ENCODE data around the gene TMEM181.
"Not testable (repeated sequence)": the region's sequence is repeated elsewhere in the genome, so short reads cannot be mapped to it uniquely, and the experiment has no call there.

The TMEM181 gene

GRCh38 chr6:158622545-158623190, 62.8 kb downstream of the TMEM181 start:
- no peak for DNase-seq

GRCh38 chr6:158624684-158625682, 65.1 kb downstream of the TMEM181 start:
- no peak for DNase-seq

DNA sequence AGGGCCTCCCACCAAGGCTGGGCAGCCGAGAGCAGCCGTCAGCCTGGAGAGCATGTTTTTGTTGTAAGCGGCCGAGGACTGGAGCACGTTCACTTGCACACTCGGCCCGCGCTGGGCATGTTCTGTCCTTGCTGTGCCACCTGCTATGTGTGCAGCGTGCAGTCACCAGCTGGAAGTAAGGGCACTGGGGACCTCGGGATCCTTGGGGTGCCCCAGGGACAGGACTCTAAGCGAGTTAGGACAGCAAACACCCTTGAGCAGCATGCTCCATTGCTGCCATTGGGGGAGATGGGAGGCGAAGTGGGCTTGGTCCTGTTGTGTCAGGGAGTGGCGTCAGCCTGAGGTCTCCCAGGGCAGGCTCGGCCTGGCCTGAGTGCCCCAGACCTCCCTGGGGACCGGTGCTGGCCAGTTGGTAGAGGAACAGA, 66.0 kb downstream of the TMEM181 start:
- DNase-seq = no peak

GRCh38 chr6:158626360-158627167, 66.7 kb downstream of the TMEM181 start:
- DNase-seq = no peak

GRCh38 chr6:158627168-158627939, 67.5 kb downstream of the TMEM181 start:
- DNase-seq = no peak

GRCh38 chr6:158627940-158628211, 68.0 kb downstream of the TMEM181 start:
- DNase-seq = no peak

DNA sequence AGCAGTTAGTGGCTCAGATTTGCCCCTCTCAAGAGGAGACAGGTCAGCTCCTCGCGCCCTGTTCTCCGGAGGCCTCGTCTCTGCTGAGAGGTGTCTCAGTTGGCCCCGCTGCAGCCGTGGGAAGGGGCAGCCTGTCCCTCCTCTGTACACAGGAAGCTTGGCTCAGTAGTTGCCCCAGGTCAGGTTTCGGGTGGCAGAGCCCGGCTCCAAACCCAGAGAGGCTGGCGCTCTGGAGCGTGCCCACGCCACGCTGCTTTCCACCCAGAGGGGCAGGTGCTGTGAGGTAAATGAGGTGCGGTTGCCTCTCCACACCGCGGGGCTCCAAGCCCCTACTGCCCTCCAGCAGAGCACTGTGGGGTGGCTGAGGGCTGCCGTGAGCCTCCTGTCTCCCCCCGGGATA, 68.7 kb downstream of the TMEM181 start:
- no peak for DNase-seq

- no peak for DNase-seq
Measured at GRCh38 chr6:158629367-158630221, 69.7 kb downstream of the TMEM181 start.

DNA sequence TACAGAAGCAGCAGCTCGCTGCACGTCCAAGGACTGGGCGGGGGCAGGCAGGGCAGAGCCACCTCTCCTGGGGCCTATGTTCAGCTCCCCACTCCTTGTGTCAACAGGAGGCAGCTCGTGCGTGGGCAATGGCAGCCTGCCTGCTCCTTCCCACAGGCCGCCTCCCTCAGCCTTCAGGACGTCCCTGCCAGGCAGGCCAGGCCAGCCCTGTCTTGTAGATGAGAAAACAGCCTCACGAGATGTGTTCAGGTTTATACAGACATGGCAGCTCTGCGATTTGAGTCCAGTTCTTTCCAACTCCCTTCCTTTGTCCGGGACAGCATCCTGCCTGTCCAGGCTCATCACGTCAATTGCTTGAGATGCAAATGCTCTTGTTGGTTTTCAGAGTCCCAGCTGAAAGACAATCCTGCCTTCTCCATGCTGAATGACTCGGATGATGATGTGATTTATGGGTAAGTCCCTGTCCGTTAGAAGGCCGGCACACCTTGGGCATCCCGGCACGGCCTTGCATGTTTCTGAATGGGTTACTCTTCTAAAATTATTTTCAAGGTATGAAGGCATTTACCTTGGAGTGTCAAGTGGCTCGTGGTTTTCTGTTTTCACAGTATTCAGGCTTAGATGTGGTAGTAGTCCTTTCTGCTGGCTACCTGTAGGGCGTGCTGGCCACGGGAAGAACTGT, 71.2 kb downstream of the TMEM181 start:
- peak; percentile 55 for DNase-seq

DNA sequence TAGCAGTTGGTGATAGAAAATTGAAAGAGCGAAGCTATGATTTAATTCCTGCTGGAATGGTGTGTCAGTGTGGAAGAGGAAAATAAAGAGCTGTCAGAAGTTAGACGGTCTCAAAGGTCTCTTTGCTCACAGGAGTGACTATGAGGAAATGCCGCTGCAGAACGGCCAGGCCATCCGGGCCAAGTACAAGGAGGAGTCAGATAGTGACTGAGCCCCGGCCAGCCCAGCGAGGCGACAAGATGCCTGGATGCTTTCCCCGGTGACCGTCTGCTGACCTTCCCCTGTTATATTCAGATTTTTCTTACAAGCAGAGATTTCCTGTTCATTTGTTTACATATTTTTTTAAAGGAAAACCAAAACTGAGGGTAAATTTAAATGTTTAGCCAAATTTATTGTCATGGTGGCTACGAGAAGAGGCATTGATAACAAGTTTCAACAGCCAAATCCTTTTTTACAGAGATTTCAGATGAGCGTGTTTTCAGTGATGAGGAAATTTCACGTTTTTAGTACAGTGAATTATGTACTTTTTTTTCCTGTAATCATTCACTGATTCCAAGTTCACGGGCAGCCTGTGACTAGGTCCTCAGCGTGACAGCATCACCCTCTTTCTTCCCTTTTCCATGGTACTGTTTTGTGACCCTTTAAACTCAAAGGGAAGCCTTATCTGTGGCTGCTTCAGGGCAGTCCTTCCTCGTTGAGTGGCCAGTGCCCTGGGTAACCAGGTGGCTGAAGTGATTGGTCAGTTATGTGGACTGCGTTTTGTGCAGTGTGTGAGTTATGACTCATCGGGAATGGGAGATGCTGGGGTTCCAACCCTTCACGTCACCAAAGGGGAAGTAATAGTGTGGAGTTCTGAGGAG, 72.0 kb downstream of the TMEM181 start:
- peak; percentile 58 for DNase-seq

DNA sequence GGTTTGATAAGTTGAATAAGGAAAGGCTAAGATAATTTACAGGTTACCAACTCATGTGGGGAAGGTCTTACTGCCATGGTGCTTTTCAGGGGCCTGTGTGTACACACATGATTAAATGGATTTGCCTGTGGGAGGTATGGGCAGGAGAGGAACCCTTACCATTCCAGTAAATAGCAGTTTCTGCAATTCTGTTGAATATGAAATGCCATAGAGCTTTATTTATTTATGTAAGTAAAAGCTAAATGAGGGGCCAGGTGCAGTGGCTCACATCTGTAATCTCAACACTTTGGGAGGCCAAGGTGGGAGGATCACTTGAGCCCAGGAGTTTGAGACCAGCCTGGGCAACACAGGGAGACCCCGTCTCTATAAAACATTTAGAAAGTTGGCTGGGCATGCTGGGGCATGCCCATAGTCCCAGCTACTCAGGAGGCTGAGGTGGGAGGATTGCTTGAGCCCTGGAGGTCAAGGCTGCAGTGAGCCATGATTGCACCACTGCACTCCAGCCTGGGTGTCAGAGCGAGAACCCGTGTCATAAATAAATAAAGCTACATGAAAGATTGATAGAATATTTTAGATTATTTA, 72.7 kb downstream of the TMEM181 start:
- not testable (repeated sequence) for DNase-seq

DNA sequence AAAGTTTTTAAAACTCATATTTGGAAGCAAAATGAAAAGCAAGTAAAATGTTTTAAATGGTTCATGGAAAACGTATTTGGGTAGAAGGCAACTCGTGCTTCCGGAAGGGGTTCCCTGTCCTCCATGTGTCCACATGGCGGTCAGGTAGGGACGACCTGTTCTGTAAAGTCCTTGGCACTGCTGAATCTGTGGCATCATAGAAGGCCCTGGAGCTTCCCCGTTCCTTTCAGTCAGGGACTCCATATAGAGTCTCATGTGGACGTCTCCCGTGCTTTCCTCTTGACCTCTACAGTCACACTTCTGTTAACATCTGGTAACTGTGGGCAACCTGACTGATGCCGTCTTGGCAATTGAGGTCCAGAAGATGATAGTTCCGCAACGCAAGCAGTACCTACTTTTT, 73.2 kb downstream of the TMEM181 start:
- DNase-seq = no peak

DNA sequence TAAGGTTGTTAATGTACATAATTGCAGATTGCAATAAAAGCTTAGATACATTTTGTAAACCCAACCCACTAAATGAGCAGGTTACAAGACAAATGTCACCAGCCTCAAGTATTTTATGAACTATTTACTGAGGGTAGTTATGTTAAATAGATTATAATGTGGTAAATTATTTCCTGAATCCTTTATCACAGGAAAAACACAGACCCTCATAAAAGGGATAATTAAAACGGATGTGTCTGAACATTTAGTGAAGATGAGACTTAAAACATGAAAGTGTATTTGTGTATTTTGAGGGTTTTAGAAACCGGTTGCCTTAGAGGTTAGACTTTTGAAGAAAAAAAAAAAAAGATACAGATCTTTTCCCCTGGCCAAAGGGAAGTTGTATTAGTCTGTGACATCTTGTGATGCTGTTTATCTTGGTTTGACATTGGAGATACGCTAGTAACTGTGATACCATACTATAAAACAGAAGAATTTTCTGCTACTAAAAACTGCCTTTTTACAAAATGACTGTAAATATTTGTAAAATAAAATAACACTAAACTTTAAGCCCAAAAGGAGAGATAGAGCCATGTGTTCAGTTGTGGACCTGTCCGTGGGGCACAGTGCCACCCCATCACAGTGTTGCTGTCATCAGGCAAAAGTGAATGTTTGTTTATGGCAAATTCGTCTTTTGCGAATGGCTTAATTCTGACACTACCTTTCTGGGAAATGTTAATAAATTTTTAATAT, 75.0 kb downstream of the TMEM181 start:
- no peak for DNase-seq

DNA sequence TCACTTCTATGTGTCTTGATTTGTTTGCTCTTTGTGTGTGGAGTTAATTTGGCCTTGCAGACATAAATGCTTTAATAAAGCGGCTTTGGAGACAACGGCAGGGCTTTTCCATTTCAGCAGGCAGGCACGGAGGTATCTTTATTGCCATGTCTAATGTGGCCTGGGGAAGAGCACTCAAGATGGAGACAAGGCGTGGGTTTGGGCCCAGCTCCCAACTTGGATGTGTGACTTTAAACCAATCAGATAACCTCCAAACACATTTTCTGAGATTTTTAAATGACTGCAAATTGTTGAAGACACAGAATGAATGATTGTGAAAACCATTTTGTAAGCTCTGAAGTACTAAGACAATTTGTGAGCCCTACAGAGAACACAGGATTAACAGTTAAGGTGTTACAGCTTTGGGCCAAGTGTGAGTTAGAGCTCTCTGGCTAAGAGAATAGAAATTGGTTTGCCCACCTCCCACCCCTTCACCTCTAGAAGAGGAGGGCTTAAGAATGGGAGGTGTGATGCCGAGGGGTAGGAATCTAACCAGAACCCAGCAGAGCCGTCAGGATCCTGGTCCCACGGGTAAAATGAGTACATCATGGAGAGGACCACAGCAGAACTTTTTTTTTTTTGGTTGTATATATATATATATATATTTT, 75.7 kb downstream of the TMEM181 start:
- DNase-seq = no peak

GRCh38 chr6:158636778-158637177, 76.9 kb downstream of the TMEM181 start:
- no peak for DNase-seq

DNA sequence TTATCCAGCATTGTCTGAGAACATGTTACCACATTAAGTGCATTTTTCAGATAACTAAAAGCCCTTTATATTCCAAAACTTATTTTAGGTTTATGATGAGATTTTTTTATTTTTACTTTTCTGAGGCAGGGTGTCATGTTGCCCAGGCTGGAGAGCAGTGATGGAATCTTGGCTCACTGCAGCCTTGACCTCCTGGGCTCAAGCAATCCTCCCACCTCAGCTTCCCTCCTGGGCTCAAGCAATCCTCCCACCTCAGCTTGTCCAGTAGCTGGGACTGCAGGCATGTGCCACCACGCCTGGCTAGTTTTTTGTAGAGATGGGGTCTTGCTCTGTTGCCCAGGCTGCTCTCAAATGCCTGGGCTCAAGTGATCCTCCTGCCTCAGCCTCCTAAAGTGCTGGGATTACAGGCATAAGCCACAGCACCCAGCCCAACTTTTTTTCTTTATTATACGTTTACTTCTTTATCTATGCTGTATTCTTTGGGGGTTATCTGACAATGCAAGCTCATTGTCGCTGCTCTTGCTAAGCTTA, 78.5 kb downstream of the TMEM181 start:
- DNase-seq = no peak

- DNase-seq = no peak
Measured at GRCh38 chr6:158639056-158639455, 79.2 kb downstream of the TMEM181 start.

GRCh38 chr6:158640519-158640918, 80.6 kb downstream of the TMEM181 start:
- no peak for DNase-seq

Data from left hindlimb (tissue), 1 donor.